CD4-positive, alpha-beta memory T cell (primary cell): ENCODE data around the gene KIF27. TPM values are rescaled to one million over a fixed set of nuclear protein-coding genes. Genes with fewer than 3 reads are reported as not detected.

Source experiments
- CTCF ChIA-PET: fragments of 350-600 bp; sonication (Branson Sonifier 250); formaldehyde crosslinking; loops from one replicate; lab custom pipeline; 2021; ENCODE audit warnings: inconsistent platforms; ENCODE audit not compliant: partially characterized antibody; lab: Charles Lee
- POLR2A ChIA-PET: fragments of 350-600 bp; sonication (Branson Sonifier 250); formaldehyde crosslinking; loops from one replicate; lab custom pipeline; 2021; ENCODE audit not compliant: partially characterized antibody; lab: Charles Lee
- DNase-seq, 5 donors: peaks; one replicate each; pipeline versions ENCODE4 v3.0.0 to v3.0.0-alpha.2; 2020 to 2022; ENCODE audit warnings: mixed read lengths in 1 of 5
- H3K27ac ChIP-seq: one replicate; pipeline ENCODE4 v1.7.0; 2013; ENCODE audit warnings: low read depth, low read length
- H3K27me3 ChIP-seq: 2 replicates; pipeline ENCODE4 v1.7.0; 2013; ENCODE audit warnings: mild to moderate bottlenecking, low read length, moderate library complexity; ENCODE audit not compliant: insufficient read depth
- H3K36me3 ChIP-seq: 2 replicates; pipeline ENCODE4 v1.7.0; 2013; ENCODE audit warnings: mild to moderate bottlenecking, low read length, moderate library complexity; ENCODE audit not compliant: insufficient read depth
- H3K4me1 ChIP-seq: 2 replicates; pipeline ENCODE4 v1.7.0; 2013; ENCODE audit warnings: mild to moderate bottlenecking, low read length, moderate library complexity; ENCODE audit not compliant: insufficient read depth
- H3K4me3 ChIP-seq, 2 donors: one replicate each; pipeline ENCODE4 v1.7.0; 2013; ENCODE audit warnings: low read length in 2 of 2, mild to moderate bottlenecking in 1 of 2
- H3K9me3 ChIP-seq, 2 donors: one replicate each; pipeline ENCODE4 v1.7.0; 2013; ENCODE audit warnings: low read length in 2 of 2, control low read depth in 1 of 2; ENCODE audit not compliant: control insufficient read depth in 1 of 2
- H3K27ac Mint-ChIP-seq, 7 donors: one replicate each; pipeline ENCODE4 v1.8.0; 2020 to 2021; ENCODE audit warnings: mixed read lengths in 7 of 7, mild to moderate bottlenecking in 6 of 7, inconsistent platforms in 3 of 7, moderate library complexity in 3 of 7
- H3K27me3 Mint-ChIP-seq, 2 donors: one replicate each; pipeline ENCODE4 v1.8.0; 2020 to 2021; ENCODE audit warnings: mixed read lengths in 2 of 2
- H3K36me3 Mint-ChIP-seq, 2 donors: one replicate each; pipeline ENCODE4 v1.8.0; 2020 to 2021; ENCODE audit warnings: mixed read lengths in 2 of 2, inconsistent platforms in 1 of 2, mild to moderate bottlenecking in 1 of 2
- H3K4me1 Mint-ChIP-seq, 4 donors: one replicate each; pipeline ENCODE4 v1.8.0; 2020 to 2021; ENCODE audit warnings: mixed read lengths in 4 of 4, mild to moderate bottlenecking in 1 of 4
- H3K4me3 Mint-ChIP-seq, 8 donors: one replicate each; pipeline ENCODE4 v1.8.0; 2020 to 2021; ENCODE audit warnings: mixed read lengths in 8 of 8, mild to moderate bottlenecking in 7 of 8, moderate library complexity in 6 of 8, inconsistent platforms in 3 of 8
- H3K9me3 Mint-ChIP-seq, 8 donors: one replicate each; pipeline ENCODE4 v1.8.0; 2020 to 2021; ENCODE audit warnings: mixed read lengths in 8 of 8, mild to moderate bottlenecking in 5 of 8, inconsistent platforms in 3 of 8, moderate library complexity in 1 of 8
- intact Hi-C: fragments of 100-400 bp; cut with micrococcal nuclease; formaldehyde crosslinking; loops from one replicate; pipeline ENCODE4 v1.15.1; 2023
- microRNA-seq: library from miRNA; unstranded; fragments of <30 nt; microRNA quantifications from one replicate; pipeline ENCODE4 v1.2.0, GENCODE V29; 2021; ENCODE audit warnings: borderline replicate concordance, borderline number of aligned reads, borderline microRNAs expressed, mixed read lengths
- polyA plus RNA-seq, 2 donors: library from polyadenylated mRNA; unstranded; fragments of 300-500 nt; fragmentation: Illumina TruSeq; gene quantifications; one replicate each; pipeline ENCODE4 v1.2.3, GENCODE V29; 2021
- total RNA-seq, 2 experiments: library from RNA; stranded (reverse); gene quantifications; one replicate each; pipeline ENCODE4 v1.2.3, GENCODE V29; 2021

KIF27 gene
- total and polyA plus RNA-seq, 4 experiments from 2014 or later = 1.5 to 5.2 (median 3.4) TPM

GRCh38 chr9:83794051-83794450, 127.2 kb downstream of the KIF27 start:
- peaks cover 15 to 29% of the 10 kb centered on the region in 2 donors for H3K36me3 Mint-ChIP-seq
- H3K9me3 Mint-ChIP-seq = no peaks in the 10 kb centered on the region
- no peak for DNase-seq
- H3K27me3 Mint-ChIP-seq = no peaks in the 10 kb centered on the region
- ChIA-PET POLR2A (no interaction called here), CTCF (no interaction called here)
- no peaks in the 10 kb centered on the region for H3K4me1 ChIP-seq
- peaks cover 0 to 3% (median 0%) of the 10 kb centered on the region in 4 donors for H3K4me1 Mint-ChIP-seq
- H3K4me3 Mint-ChIP-seq = peak overlapping the region in 1 of 8 donors; percentile 17
- H3K27ac ChIP-seq = no peak overlapping the region
- intact Hi-C loops = no loop called here
- no peak overlapping the region for H3K4me3 ChIP-seq
- H3K36me3 ChIP-seq = peaks cover 5% of the 10 kb centered on the region
- H3K27ac Mint-ChIP-seq = no peak overlapping the region
- no peaks in the 10 kb centered on the region for H3K9me3 ChIP-seq
- no peaks in the 10 kb centered on the region for H3K27me3 ChIP-seq

GRCh38 chr9:83792746-83793145, 128.5 kb downstream of the KIF27 start:
- Mint-ChIP-seq H3K27me3 (no peaks in the 10 kb centered on the region), H3K36me3 (peaks cover 14 to 21% of the 10 kb centered on the region in 2 donors), H3K9me3 (no peaks in the 10 kb centered on the region), H3K4me1 (peaks cover 0 to 3% (median 0%) of the 10 kb centered on the region in 4 donors), H3K4me3 (no peak overlapping the region), H3K27ac (no peak overlapping the region)
- Histone ChIP-seq H3K36me3 (no peaks in the 10 kb centered on the region), H3K4me3 (no peak overlapping the region), H3K9me3 (no peaks in the 10 kb centered on the region), H3K27me3 (no peaks in the 10 kb centered on the region), H3K27ac (no peak overlapping the region), H3K4me1 (no peaks in the 10 kb centered on the region)
- DNase-seq = no peak
- CTCF ChIA-PET = interaction anchor here (1.2 kb wide), 1 partner anchor 9 kb away, joined by 3 read pairs; no protein-coding TSS in a partner anchor
- intact Hi-C loops = no loop called here
- POLR2A ChIA-PET = no interaction called here

Small RNA genes within 50 kb of the gene (microRNA-seq; reads per million reads assigned to microRNA genes)
- gene MIR7-1 = 92.2 reads per million, percentile 67 among the genes with 10 or more reads in this experiment

Other genes starting within 250 kb of the KIF27 start
- 100 to 1,000 TPM; 106 to 122 TPM for gene UBQLN1, start 213.5 kb downstream of the KIF27 start, total RNA-seq
- gene UBQLN1, start 213.5 kb downstream of the KIF27 start, polyA plus RNA-seq = 10 to 100 TPM; 66.8 to 80.6 TPM
- 10 to 100 TPM; 12.2 to 13.1 TPM for gene GKAP1, start 103.7 kb downstream of the KIF27 start, total RNA-seq
- 1 to 10 TPM; 3.3 to 5.8 TPM for gene GKAP1, start 103.7 kb downstream of the KIF27 start, polyA plus RNA-seq
- 100 to 1,000 TPM; 539 to 562 TPM for gene HNRNPK, start 58.8 kb upstream of the KIF27 start, total RNA-seq
- gene HNRNPK, start 58.8 kb upstream of the KIF27 start, polyA plus RNA-seq = 1,000 to 10,000 TPM in 1 of 2 donors, 100 to 1,000 TPM in 1; 898 to 1,109 TPM
- gene RMI1, start 59.4 kb upstream of the KIF27 start, total RNA-seq = 1 to 10 TPM; 6.7 to 7.3 TPM
- gene RMI1, start 59.4 kb upstream of the KIF27 start, polyA plus RNA-seq = 1 to 10 TPM; 5.6 to 6.3 TPM